Uterus (tissue), 2 donors: ENCODE results near the gene MXRA8.

Experiments used
- POLR2A ChIP-seq, 2 donors: fragments of 450-650 bp; IDR thresholded peaks; one replicate each; pipeline ENCODE4 v1.6.1; 2016; ENCODE audit warnings: antibody characterized with exemption in 2 of 2, mild to moderate bottlenecking in 1 of 2, moderate library complexity in 1 of 2
- TF ChIP-seq, protein P1 (sequence below), 4 experiments: fragments of 200-600 bp in 2 of 4; fragments of 450-650 bp in 2 of 4; sonication (generic) in 2 of 4; IDR thresholded peaks; one replicate each; pipeline ENCODE4 v1.5.1; 2016 to 2019; ENCODE audit warnings: antibody characterized with exemption in 4 of 4, mild to moderate bottlenecking in 2 of 4, moderate library complexity in 1 of 4

DNA sequence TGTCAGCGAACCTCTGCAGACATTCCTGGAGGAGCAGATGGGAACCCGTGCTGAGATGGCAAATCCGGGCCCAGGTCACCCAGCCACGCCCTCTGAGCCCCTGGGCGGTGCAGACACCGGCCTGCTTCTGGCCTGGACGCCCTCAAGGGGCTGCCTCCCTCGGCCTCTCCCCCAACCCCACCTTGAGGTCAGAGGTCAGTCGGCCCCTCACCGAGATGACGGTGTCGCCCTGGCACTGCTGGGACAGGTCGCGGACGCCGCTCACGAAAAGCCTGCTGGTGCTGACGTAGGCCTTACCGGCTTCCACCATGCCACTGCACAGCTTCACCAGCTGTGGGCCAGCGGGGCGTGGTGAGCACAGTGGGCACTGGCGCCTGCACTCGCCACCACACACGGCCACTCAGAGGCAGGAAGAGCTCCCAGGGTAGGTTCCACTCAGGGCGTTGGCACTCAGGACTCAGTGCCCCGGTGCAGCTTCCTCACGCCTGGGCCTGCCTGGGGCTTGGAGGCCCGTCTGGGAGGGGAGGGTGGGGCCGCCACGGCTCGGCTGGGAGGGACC lies 55.3 kb downstream of the MXRA8 start:
- TF ChIP-seq, protein P1, sequence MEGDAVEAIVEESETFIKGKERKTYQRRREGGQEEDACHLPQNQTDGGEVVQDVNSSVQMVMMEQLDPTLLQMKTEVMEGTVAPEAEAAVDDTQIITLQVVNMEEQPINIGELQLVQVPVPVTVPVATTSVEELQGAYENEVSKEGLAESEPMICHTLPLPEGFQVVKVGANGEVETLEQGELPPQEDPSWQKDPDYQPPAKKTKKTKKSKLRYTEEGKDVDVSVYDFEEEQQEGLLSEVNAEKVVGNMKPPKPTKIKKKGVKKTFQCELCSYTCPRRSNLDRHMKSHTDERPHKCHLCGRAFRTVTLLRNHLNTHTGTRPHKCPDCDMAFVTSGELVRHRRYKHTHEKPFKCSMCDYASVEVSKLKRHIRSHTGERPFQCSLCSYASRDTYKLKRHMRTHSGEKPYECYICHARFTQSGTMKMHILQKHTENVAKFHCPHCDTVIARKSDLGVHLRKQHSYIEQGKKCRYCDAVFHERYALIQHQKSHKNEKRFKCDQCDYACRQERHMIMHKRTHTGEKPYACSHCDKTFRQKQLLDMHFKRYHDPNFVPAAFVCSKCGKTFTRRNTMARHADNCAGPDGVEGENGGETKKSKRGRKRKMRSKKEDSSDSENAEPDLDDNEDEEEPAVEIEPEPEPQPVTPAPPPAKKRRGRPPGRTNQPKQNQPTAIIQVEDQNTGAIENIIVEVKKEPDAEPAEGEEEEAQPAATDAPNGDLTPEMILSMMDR (IDR thresholded peaks at IDR 0.05), result no peak
- TF ChIP-seq POLR2A (IDR thresholded peaks at IDR 0.05), result no peak
